GM19395 (cell line): Measurements from ENCODE around the gene MYADM.
"Not testable (repeated sequence)": the region's sequence is repeated elsewhere in the genome, so short reads cannot be mapped to it uniquely, and the experiment has no call there.

Source experiments
- ATAC-seq: cut with Tn5 transposase; IDR thresholded peaks from one replicate; pipeline ENCODE4 v1.9.1; 2021; ENCODE audit warnings: mild to moderate bottlenecking, moderate library complexity; ENCODE audit not compliant: unreplicated experiment

The MYADM gene

GRCh38 chr19:53867225-53868090 lies at the start of gene MYADM:
MYADM (plus strand) TSS chr19:53867883; CDS start chr19:53873530, 5,647 bp downstream.
- peak; percentile 75 for ATAC-seq

GRCh38 chr19:53818756-53819155 lies 48.9 kb upstream of the MYADM start:
- no peak for ATAC-seq

DNA sequence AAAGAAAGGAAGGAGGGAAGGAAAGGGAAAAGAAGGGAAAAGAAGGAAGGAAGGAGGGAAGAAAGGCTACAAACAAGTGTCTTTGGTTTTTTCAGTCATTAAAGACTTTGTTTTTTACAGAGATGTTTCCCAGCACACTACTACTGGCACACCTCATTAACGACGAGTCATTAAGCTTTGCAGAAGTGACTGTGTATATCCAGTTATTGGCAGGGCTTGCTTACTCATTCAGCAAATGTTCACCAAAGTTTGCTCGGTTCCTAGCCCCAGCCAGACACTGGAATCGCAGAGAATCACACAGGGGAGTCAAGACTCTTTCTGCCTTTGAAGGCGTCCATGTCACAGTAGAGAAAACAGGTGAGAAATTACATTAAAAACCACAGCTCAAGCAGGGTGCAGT lies 47.8 kb upstream of the MYADM start:
- no peak for ATAC-seq

- ATAC-seq = no peak
Measured at GRCh38 chr19:53823380-53824120, 44.1 kb upstream of the MYADM start.

GRCh38 chr19:53824134-53824611 lies 43.5 kb upstream of the MYADM start, which contains the start of gene NLRP12:
NLRP12 (minus strand) TSS chr19:53824314; CDS start chr19:53824174, 140 bp downstream.
- no peak for ATAC-seq

GRCh38 chr19:53826876-53827275 lies 40.8 kb upstream of the MYADM start:
- ATAC-seq = no peak

- no peak for ATAC-seq
Measured at GRCh38 chr19:53828531-53828930, 39.2 kb upstream of the MYADM start.

DNA sequence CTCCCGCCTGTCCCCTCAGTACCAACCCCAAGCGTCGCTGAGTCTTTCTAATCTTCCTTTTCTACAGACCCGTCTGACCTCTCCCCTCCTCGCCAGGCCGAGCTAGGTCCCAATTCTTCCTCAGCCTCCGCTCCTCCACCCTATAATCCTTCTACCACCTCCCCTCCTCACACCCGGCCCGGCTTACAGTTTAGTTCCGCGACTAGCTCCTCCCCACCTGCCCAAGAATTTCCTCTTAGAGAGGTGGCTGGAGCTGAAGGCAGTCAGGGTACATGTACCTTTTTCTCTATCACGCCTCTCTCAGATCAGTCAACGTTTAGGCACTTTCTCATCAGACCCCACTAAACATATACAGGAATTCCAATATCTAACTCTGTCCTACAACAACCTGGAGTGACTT lies 34.8 kb upstream of the MYADM start:
- ATAC-seq = not testable (repeated sequence)

- not testable (repeated sequence) for ATAC-seq
Measured at GRCh38 chr19:53838446-53838845, 29.2 kb upstream of the MYADM start.

- ATAC-seq = not testable (repeated sequence)
Measured at GRCh38 chr19:53840241-53840640, 27.4 kb upstream of the MYADM start.

DNA sequence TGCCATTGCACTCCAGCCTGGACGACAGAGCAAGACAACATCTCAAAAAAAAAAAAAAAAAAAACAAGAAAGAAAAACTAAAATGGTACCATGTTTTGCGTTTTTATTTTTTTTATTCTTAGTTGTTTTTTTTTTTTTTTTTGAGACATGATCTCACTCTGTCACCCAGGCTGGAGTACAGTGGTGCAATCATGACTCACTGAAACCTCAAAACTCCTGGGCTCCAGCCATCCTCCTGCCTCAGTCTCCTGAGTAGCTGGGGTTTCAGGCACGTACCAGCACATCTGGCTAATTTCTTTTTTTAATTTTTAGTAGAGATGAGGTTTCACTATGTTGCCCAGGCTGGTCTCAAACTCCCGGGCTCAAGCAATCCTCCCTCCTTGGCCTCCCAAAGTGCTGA lies 26.8 kb upstream of the MYADM start:
- not testable (repeated sequence) for ATAC-seq

DNA sequence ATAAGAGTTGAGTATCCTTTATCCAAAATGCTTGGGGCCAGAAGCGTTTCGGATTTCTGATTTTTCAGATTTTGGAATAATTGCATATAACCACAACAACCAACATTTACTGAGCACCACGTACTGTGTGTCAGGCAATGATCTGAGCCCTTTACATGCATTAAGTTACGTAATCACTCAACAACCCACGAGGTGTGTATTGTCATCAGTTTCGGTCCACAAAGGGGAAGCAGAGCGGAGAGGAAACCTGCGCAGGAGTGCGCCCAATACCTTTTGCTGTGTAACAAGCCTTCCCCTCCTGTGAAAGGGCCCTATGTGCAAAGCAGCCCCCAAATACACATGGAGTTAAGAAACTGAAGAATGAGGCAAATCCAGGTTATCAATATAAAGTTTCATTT lies 22.8 kb upstream of the MYADM start:
- no peak for ATAC-seq

DNA sequence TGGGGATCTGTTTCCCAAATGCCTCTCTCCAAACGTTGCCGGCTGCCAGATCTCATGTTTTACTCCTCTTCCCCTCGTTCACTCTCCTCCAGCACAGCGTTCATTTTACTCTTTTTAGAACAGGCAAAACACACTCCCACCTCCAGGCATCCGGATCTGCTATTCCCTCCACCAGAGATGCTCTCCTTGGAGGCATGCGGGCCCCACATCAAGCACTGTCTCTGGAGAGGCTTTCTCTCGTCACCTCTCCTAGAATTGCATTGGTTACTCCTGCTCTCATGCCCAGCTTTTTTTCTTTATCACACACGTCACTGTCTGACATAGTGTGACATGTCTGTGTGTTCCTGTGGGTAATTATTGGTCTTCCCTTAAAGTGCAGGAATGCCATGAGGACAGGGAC lies 20.1 kb upstream of the MYADM start:
- ATAC-seq = no peak

DNA sequence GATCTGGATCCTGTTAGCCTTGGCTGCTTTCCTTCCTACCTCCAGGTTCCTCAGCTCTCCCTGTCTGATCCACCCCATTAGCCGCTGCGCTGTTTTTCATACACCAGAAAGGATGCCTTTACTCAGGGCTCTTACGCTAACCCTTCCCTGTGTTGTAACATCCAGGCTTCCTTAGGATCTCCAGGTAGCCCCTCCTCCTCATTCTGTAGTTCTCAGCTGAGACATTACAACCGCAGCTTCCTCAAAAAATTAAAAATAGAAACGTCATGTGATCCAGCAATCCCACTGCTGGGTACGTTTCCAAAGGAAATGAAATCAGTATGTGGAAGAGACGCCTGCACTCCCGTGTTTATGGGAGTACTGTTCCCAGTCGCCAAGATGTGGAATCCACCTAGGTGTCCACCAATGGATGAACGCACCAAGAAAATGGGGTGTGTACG lies 18.4 kb upstream of the MYADM start:
- no peak for ATAC-seq

DNA sequence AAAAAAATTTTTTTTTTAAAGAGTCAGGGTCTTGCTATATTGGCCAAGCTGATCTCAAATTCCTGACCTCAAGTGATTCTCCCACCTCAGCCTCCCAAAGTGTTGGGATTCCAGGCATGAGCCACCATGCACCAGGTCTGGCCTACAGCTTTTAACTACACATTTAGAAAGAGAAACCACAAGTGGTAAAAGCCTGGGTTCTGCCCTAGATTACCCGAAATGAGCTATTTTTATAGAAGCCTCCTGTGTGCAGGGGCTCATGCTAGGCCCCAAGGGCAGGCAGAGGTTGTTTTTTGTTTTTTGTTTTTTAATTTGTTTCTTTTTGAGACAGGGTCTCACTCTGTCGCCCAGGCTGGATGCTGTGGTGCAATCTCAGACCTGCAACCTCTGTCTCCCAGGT lies 14.0 kb upstream of the MYADM start:
- no peak for ATAC-seq

DNA sequence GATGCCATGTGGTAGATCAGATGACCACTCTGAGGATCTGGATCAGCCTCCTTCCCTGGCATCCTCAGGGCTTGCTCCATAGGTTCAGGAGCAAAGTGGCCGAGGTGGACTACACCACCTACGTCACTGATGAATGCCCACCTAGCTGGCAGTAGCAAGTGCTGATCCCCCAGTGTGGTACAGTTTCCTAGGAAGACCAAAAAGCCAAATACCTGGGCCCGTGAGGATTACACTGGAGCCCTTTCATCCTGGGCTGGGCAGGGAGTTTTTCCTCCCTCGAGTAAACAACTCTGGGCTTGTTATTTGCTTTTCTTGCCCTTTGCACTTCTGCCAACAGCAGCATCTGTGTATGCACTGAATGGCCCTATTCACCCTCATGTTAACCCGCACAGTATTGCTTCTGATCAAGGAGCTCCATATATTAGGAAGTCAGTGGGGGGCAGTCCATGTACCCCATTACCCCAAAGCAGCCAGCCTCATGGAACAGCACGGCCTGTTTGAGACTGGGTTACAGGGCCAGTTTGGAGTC lies 3.3 kb upstream of the MYADM start:
- no peak for ATAC-seq

DNA sequence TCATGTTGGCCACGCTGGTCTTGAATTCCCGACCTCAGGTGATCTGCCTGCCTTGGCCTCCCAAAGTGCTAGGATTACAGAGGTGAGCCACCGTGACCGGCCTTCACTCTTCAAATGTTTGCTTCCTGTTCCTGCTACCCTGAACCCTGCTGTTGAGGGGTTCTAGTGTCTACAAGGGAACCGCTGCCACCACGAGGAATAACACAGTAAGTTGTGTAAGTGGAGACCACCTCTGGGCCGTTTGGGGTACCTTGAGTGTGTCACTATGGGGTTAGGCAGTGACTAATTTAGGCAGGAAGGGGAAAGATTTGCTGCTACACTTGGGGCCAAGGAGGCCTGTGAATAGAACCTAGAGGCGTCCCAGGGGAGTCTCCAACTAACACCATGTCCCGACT lies 2.2 kb upstream of the MYADM start:
- ATAC-seq = no peak

GRCh38 chr19:53865918-53866864 lies 1.5 kb upstream of the MYADM start:
- ATAC-seq = no peak

DNA sequence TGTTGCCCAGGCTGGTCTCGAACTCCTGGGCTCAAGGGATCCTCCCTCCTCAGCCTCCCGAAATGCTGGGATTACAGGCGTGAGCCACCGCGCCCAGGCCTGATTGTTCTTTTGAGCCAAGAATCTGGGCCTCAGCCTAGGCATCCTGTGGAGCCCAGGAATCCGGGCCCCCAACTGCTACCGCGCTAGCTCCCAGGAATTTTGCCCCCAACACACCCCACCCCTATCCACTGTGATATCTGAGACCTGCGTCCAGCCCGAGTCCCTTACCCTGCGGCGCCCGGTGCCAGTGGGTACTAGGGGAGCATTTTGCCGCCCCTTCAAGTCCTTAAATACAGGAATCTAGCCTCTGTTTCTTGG lies 838 bp upstream of the MYADM start:
- ATAC-seq = no peak

GRCh38 chr19:53868091-53868891 lies 608 bp downstream of the MYADM start:
- ATAC-seq = no peak
